SK-N-SH (cell line): ENCODE data around the gene NR6A1.

Experiments
- GABPA ChIP-seq: IDR thresholded peaks from 2 replicates; pipeline ENCODE4 v1.4.0; 2012; ENCODE audit warnings: low read depth, mild to moderate bottlenecking
- JUND ChIP-seq: IDR thresholded peaks from 2 replicates; pipeline ENCODE4 v1.4.0; 2012
- RXRA ChIP-seq: IDR thresholded peaks from 2 replicates; pipeline ENCODE4 v1.4.0; 2012; ENCODE audit warnings: low read depth, mild to moderate bottlenecking, borderline replicate concordance
- YY1 ChIP-seq: IDR thresholded peaks from 2 replicates; pipeline ENCODE4 v1.4.0; 2012; ENCODE audit warnings: low read depth, mild to moderate bottlenecking
- TF ChIP-seq, protein P1 (sequence below): fragments of 200-600 bp; sonication (generic); IDR thresholded peaks from 2 replicates; pipeline ENCODE4 v1.6.1; 2017; ENCODE audit warnings: antibody characterized with exemption, mild to moderate bottlenecking, moderate library complexity
- TF ChIP-seq, protein P2 (sequence below): fragments of 150-350 bp; IDR thresholded peaks from 2 replicates; pipeline ENCODE4 v1.6.1; 2017; ENCODE audit warnings: antibody characterized with exemption, low read length, low read depth, borderline replicate concordance
- TF ChIP-seq, protein P3 (sequence below): IDR thresholded peaks from 2 replicates; pipeline ENCODE4 v1.4.0; 2012; ENCODE audit warnings: low read depth

DNA sequence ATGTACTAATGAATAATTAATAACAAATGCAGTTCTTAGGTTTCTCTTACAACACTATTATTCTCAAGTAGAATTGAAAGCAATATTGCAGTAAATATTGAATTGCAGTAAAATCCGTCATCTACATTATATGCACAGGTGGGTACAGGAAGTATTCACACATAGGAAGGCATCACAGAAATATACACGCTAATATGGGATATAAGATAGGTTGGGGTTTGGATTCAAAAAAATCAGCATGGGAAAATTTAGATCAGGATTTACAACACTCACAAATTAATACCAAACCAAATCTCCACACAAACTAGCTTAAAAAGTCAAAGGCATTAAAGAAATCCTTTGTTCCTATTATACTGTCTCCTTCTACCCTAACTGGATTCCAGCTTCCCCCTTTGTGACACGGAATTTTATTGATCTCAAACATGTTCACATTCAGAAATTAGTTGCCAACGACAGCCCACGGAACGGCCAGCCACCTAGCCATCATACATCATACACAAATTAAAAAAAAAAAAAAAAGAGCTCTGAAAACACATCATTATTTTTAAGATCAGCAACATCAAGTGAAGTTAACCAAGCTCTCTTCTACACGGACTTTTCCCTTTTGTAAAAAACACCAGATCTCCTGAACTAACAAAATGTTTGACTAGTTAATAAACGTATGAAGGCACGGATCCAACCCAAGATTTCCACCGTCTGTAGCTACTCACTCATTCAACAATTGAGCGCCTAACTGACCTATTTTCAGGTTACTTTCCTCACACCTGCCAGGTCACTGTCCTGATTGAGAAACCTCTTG, 2.2 kb downstream of the NR6A1 start:
- TF ChIP-seq YY1 (no peak), JUND (no peak), RXRA (no peak), GABPA (no peak)
- TF ChIP-seq, protein P1, sequence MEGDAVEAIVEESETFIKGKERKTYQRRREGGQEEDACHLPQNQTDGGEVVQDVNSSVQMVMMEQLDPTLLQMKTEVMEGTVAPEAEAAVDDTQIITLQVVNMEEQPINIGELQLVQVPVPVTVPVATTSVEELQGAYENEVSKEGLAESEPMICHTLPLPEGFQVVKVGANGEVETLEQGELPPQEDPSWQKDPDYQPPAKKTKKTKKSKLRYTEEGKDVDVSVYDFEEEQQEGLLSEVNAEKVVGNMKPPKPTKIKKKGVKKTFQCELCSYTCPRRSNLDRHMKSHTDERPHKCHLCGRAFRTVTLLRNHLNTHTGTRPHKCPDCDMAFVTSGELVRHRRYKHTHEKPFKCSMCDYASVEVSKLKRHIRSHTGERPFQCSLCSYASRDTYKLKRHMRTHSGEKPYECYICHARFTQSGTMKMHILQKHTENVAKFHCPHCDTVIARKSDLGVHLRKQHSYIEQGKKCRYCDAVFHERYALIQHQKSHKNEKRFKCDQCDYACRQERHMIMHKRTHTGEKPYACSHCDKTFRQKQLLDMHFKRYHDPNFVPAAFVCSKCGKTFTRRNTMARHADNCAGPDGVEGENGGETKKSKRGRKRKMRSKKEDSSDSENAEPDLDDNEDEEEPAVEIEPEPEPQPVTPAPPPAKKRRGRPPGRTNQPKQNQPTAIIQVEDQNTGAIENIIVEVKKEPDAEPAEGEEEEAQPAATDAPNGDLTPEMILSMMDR = no peak
- TF ChIP-seq, protein P2, sequence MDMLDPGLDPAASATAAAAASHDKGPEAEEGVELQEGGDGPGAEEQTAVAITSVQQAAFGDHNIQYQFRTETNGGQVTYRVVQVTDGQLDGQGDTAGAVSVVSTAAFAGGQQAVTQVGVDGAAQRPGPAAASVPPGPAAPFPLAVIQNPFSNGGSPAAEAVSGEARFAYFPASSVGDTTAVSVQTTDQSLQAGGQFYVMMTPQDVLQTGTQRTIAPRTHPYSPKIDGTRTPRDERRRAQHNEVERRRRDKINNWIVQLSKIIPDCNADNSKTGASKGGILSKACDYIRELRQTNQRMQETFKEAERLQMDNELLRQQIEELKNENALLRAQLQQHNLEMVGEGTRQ = no peak
- TF ChIP-seq, protein P3, sequence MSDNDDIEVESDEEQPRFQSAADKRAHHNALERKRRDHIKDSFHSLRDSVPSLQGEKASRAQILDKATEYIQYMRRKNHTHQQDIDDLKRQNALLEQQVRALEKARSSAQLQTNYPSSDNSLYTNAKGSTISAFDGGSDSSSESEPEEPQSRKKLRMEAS = no peak
